IgD-negative memory B cell (primary cell): ENCODE results near the gene NFX1. TPM values are rescaled to one million over a fixed set of nuclear protein-coding genes. Genes with fewer than 3 reads are reported as not detected.

Experiments used
- H3K27ac Mint-ChIP-seq, 3 donors: one replicate each; pipeline ENCODE4 v1.8.0; 2020 to 2022; ENCODE audit warnings: mild to moderate bottlenecking in 3 of 3, mixed read lengths in 3 of 3, moderate library complexity in 1 of 3
- H3K27me3 Mint-ChIP-seq: one replicate; pipeline ENCODE4 v1.8.0; 2021; ENCODE audit warnings: mixed read lengths
- H3K36me3 Mint-ChIP-seq: one replicate; pipeline ENCODE4 v1.8.0; 2020; ENCODE audit warnings: mild to moderate bottlenecking, mixed read lengths
- H3K4me1 Mint-ChIP-seq, 3 donors: one replicate each; pipeline ENCODE4 v1.8.0; 2020 to 2022; ENCODE audit warnings: mixed read lengths in 3 of 3, mild to moderate bottlenecking in 1 of 3
- H3K4me3 Mint-ChIP-seq, 4 donors: one replicate each; pipeline ENCODE4 v1.8.0; 2020 to 2022; ENCODE audit warnings: mild to moderate bottlenecking in 4 of 4, mixed read lengths in 4 of 4, moderate library complexity in 3 of 4
- H3K9me3 Mint-ChIP-seq, 3 donors: one replicate each; pipeline ENCODE4 v1.8.0; 2020 to 2021; ENCODE audit warnings: mixed read lengths in 3 of 3, mild to moderate bottlenecking in 1 of 3
- polyA plus RNA-seq: library from polyadenylated mRNA; unstranded; fragments of 300-500 nt; fragmentation: Illumina TruSeq; gene quantifications from one replicate; pipeline ENCODE4 v1.2.3, GENCODE V29; 2021

Gene NFX1
- polyA plus RNA-seq, 1 donor from 2014 or later: 57.9 TPM

GRCh38 chr9:33418090-33418489 lies 127.8 kb downstream of the NFX1 start:
- Mint-ChIP-seq H3K27ac (no peak overlapping the region), H3K9me3 (no peaks in the 10 kb centered on the region), H3K4me1 (peaks cover 0 to 7% (median 3%) of the 10 kb centered on the region in 3 donors), H3K27me3 (peaks cover 8% of the 10 kb centered on the region), H3K4me3 (no peak overlapping the region), H3K36me3 (no peaks in the 10 kb centered on the region)

GRCh38 chr9:33419708-33420303 lies 129.5 kb downstream of the NFX1 start:
- no peaks in the 10 kb centered on the region for H3K36me3 Mint-ChIP-seq
- H3K4me3 Mint-ChIP-seq: no peak overlapping the region
- H3K27me3 Mint-ChIP-seq: peaks cover 5% of the 10 kb centered on the region
- no peak overlapping the region for H3K27ac Mint-ChIP-seq
- no peaks in the 10 kb centered on the region for H3K9me3 Mint-ChIP-seq
- H3K4me1 Mint-ChIP-seq: peaks cover 0 to 7% (median 0%) of the 10 kb centered on the region in 3 donors

Other genes with a start within 250 kb of the NFX1 start
- gene SMU1, start 213.8 kb upstream of the NFX1 start, polyA plus RNA-seq: 19.3 TPM
- 55.1 TPM for gene B4GALT1, start 123.2 kb upstream of the NFX1 start, polyA plus RNA-seq
- gene SPINK4, start 50.3 kb upstream of the NFX1 start, polyA plus RNA-seq: not detected
- 89.3 TPM for gene BAG1, start 25.8 kb upstream of the NFX1 start, polyA plus RNA-seq
- gene CHMP5, start 25.5 kb upstream of the NFX1 start, polyA plus RNA-seq: 43.8 TPM
- gene AQP7, start 112.1 kb downstream of the NFX1 start, polyA plus RNA-seq: not detected
- 18.7 TPM for gene AQP3, start 157.1 kb downstream of the NFX1 start, polyA plus RNA-seq
- gene NOL6, start 183.4 kb downstream of the NFX1 start, polyA plus RNA-seq: 18.9 TPM
- gene ANKRD18B, start 233.7 kb downstream of the NFX1 start, polyA plus RNA-seq: not detected